ENCODE measurements around the gene CAMK2D. TPM values are rescaled to one million over a fixed set of nuclear protein-coding genes. Genes with fewer than 3 reads are reported as not detected.

Gene CAMK2D
- total RNA-seq, 1 experiment from 2014 or later = 15.4 TPM

GRCh38 chr4:113701169-113701568 is 60.4 kb downstream of the CAMK2D start:
- H2AFZ ChIP-seq (ENCODE audit: low read length) = no peak overlapping the region
- H3K27me3 ChIP-seq (ENCODE audit: low read length) = no peaks in the 10 kb centered on the region
- intact Hi-C loops (cut with micrococcal nuclease) = no loop called here
- H3K4me2 ChIP-seq (ENCODE audit: low read length) = no peak overlapping the region
- BruUV-seq (replicated peaks) = no TSS peak
- no peaks in the 10 kb centered on the region for H3K9me3 ChIP-seq (ENCODE audit: low read length)
- H3K4me1 ChIP-seq (ENCODE audit: insufficient read depth, low read length) = peaks cover 10% of the 10 kb centered on the region
- H3K36me3 ChIP-seq (ENCODE audit: low read depth, low read length) = no peaks in the 10 kb centered on the region
- POLR2A ChIA-PET (ENCODE audit: unreplicated experiment) = no interaction called here
- no peak for TF ChIP-seq CTCF (conservative IDR thresholded peaks at IDR 0.05; ENCODE audit: low read depth, low read length)
- no peak for TF ChIP-seq EZH2 (IDR thresholded peaks at IDR 0.05; ENCODE audit: low read length, unreplicated experiment)
- TF ChIP-seq EZH2phosphoT487 (IDR thresholded peaks at IDR 0.05; ENCODE audit: borderline replicate concordance, low read length) = no peak
- no peak overlapping the region for H3K9ac ChIP-seq (ENCODE audit: low read length)
- no peak overlapping the region for H3K27ac ChIP-seq (ENCODE audit: low read length)
- no peak for DNase-seq
- no peaks in the 10 kb centered on the region for H3K79me2 ChIP-seq (ENCODE audit: low read length)
- no peaks in the 10 kb centered on the region for H3K9me2 ChIP-seq (replicated peaks; ENCODE audit: low read length)
- H4K20me1 ChIP-seq (ENCODE audit: low read length) = no peaks in the 10 kb centered on the region
- no peak for ATAC-seq
- CTCF ChIA-PET = no interaction called here
- H3F3A ChIP-seq (ENCODE audit: low read length, unreplicated experiment) = no peaks in the 10 kb centered on the region
- no peak overlapping the region for H3K4me3 ChIP-seq (ENCODE audit: low read length)

- Histone ChIP-seq H2AFZ (ENCODE audit: low read length) (no peak overlapping the region), H3F3A (ENCODE audit: low read length, unreplicated experiment) (no peaks in the 10 kb centered on the region), H3K4me2 (ENCODE audit: low read length) (no peak overlapping the region), H3K4me3 (ENCODE audit: low read length) (no peak overlapping the region), H3K79me2 (ENCODE audit: low read length) (no peaks in the 10 kb centered on the region), H3K27me3 (ENCODE audit: low read length) (no peaks in the 10 kb centered on the region), H3K9me3 (ENCODE audit: low read length) (no peaks in the 10 kb centered on the region), H3K27ac (ENCODE audit: low read length) (no peak overlapping the region), H3K9ac (ENCODE audit: low read length) (no peak overlapping the region), H3K4me1 (ENCODE audit: insufficient read depth, low read length) (peaks cover 10% of the 10 kb centered on the region), H3K9me2 (replicated peaks; ENCODE audit: low read length) (no peaks in the 10 kb centered on the region), H4K20me1 (ENCODE audit: low read length) (no peaks in the 10 kb centered on the region), H3K36me3 (ENCODE audit: low read depth, low read length) (no peaks in the 10 kb centered on the region)
- ChIA-PET POLR2A (ENCODE audit: unreplicated experiment) (no interaction called here), CTCF (no interaction called here)
- no TSS peak for BruUV-seq (replicated peaks)
- TF ChIP-seq CTCF (conservative IDR thresholded peaks at IDR 0.05; ENCODE audit: low read depth, low read length) = no peak
- TF ChIP-seq EZH2 (IDR thresholded peaks at IDR 0.05; ENCODE audit: low read length, unreplicated experiment) = no peak
- ATAC-seq = no peak
- intact Hi-C loops (cut with micrococcal nuclease) = no loop called here
- DNase-seq = no peak
Observed at GRCh38 chr4:113700602-113701150, 60.9 kb downstream of the CAMK2D start.

- no peaks in the 10 kb centered on the region for H3K9me2 ChIP-seq (replicated peaks; ENCODE audit: low read length)
- peaks cover 10% of the 10 kb centered on the region for H3K4me1 ChIP-seq (ENCODE audit: insufficient read depth, low read length)
- no peak overlapping the region for H3K9ac ChIP-seq (ENCODE audit: low read length)
- no peaks in the 10 kb centered on the region for H3K27me3 ChIP-seq (ENCODE audit: low read length)
- no peak overlapping the region for H3K4me2 ChIP-seq (ENCODE audit: low read length)
- no peak for DNase-seq
- H3K36me3 ChIP-seq (ENCODE audit: low read depth, low read length) = no peaks in the 10 kb centered on the region
- no peak overlapping the region for H3K4me3 ChIP-seq (ENCODE audit: low read length)
- H3K79me2 ChIP-seq (ENCODE audit: low read length) = no peaks in the 10 kb centered on the region
- no peaks in the 10 kb centered on the region for H3F3A ChIP-seq (ENCODE audit: low read length, unreplicated experiment)
- H4K20me1 ChIP-seq (ENCODE audit: low read length) = no peaks in the 10 kb centered on the region
- ChIA-PET CTCF (no interaction called here), POLR2A (ENCODE audit: unreplicated experiment) (no interaction called here)
- TF ChIP-seq EZH2phosphoT487 (IDR thresholded peaks at IDR 0.05; ENCODE audit: borderline replicate concordance, low read length) (no peak), EZH2 (IDR thresholded peaks at IDR 0.05; ENCODE audit: low read length, unreplicated experiment) (no peak), CTCF (conservative IDR thresholded peaks at IDR 0.05; ENCODE audit: low read depth, low read length) (no peak)
- BruUV-seq (replicated peaks) = no TSS peak
- intact Hi-C loops (cut with micrococcal nuclease) = no loop called here
- no peaks in the 10 kb centered on the region for H3K9me3 ChIP-seq (ENCODE audit: low read length)
- no peak overlapping the region for H2AFZ ChIP-seq (ENCODE audit: low read length)
- H3K27ac ChIP-seq (ENCODE audit: low read length) = no peak overlapping the region
- ATAC-seq = no peak
Observed at GRCh38 chr4:113699772-113700171, 61.8 kb downstream of the CAMK2D start.
